COLO668 (cell line): Measurements from ENCODE around the gene KCNJ6.

Source experiments
- DNase-seq: peaks from one replicate; lab custom pipeline; 2025; ENCODE audit not compliant: unreplicated experiment; lab: John Stamatoyannopoulos, UW

Gene KCNJ6

DNA sequence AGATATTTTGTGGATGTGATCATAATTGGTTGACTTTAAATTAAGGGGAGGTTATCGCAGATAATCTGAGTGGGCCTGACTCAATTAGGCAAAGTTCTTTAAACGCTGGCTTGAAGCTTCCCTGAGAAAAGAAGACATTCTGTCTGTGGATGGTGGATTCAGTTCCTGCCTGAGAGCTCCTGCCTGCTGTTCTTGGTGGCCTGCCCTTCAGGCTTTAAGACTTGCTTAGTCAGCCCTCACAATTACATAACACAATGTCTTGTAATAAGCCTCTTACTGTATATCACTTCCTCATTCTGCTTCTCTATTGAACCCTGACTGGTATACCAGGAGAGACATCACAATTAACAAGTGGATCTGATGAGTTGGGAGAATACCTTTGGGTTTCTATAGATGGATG, 50.2 kb downstream of the KCNJ6 start:
- no peak for DNase-seq

DNA sequence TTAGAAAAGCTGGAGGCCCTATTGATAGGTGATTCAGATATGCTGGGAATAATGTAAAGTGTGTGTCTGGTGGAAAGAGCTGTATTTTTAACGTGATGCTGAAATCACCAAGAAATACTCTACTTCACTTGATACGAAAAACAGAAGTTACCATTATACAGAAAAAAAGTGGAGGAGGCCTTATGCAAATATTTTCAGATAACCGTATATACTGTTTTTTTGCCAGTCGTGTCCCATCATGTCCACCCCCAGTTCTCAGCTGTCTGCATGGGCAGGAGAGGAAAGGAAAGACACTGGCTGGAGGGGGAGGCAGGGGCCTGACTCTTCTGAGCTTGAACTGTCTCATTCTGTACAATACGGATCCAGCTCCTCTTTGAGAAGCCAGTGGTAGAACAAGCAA, 51.1 kb downstream of the KCNJ6 start:
- no peak for DNase-seq

DNA sequence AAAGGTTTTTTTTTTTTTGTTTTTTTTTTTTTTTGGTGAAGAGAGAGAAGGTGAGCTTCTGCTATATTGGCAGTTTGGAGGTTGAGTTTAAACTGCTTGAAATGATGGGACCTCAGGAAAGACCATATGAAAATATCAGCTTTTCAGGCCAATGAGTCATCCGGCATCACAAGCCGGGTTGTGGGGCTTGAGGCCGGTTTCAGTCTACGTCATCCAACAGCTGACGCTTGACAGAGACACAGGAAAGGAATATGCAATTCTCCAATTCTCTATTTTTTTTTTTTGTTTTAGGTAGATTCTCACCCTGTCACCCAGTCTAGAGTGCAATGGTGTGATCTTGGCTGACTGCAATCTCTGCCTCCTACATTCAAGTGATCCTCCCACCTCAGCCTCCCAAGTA, 52.4 kb downstream of the KCNJ6 start:
- DNase-seq: no peak

GRCh38 chr21:37862536-37862935, 53.7 kb downstream of the KCNJ6 start:
- DNase-seq: peak; percentile 24

DNA sequence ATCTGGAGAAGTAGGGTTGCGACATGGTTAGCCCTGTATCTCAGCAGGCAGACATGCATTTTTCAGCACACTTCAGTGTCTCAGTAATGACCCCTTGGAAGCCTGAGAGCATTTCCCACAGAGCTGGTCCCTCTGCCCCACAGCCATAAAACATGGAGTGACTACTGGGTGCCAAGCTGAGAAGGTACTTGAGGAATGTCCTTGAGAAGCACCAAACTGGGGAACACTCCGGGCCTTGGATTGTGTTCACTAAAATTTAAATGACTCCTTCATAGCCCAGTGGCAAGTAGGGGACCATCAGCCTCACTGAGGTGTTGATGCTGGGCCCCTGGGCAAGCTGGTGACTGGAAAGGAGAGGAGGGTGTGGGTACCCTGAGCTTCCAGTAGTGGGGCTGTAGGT, 54.7 kb downstream of the KCNJ6 start:
- DNase-seq: no peak

DNA sequence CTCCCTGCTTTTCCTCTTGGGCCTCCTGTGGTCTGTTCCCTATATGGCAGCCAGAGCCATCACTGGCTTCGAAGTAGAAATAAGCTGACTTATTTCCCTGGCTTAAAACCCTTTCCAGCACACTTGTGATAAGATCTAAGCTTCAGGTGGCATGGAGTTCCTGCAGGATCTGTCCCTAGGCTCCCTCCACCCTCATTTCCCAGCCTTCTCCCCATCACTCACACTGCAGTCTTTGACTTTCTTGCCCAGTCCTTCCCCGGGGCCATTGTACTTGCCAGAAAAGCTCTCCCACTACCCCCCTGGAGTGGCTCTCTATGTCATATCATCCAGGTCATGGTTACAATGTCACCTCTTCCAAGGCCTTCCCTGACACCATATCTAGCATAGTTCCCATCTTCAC, 55.8 kb downstream of the KCNJ6 start:
- no peak for DNase-seq

DNA sequence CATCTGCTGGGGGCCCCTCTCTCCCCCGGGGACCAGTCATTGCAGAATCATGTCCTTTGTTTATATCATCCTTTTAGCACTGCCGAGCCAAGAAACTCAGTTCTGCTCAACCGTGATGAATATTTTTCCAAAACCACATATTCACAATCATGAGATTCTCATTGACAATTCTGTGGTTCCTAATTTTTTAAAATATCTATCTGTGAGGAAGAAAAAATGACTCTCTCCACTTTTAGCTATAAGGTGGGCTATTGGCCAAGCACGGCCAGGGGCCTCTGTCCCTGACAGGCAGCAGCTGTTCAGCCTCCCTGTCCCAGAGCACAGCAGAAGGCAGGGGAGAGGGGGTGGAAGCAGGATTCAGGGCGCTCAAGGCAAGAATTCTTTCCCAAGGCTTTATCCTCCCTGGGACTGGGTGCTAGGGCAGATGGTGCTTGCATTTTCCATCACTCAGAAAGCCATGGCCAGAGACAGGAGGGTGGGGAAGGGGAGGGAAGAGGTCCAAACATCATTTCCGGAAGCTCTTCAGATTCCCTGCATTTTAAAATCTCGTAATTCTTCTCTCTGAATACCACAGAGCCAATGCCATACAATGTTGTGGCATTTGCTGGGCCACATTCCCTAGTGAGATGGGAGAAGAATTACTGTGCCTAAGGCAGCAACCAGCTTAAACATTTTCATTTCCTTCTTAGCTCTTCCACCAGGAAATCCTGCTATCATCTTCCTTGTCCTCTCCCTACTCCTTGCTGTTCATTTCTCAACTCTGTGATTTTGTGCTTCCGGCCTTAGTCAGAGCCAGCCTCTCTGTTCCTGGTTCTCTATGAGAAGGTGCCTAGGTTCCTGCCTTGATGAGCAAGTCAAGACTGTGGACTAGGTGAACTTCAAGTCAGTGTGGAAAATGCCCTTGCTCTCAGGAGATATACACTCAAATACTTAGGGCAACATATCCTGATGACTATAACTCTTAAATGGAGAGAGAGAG, 60.3 kb downstream of the KCNJ6 start:
- DNase-seq: no peak

DNA sequence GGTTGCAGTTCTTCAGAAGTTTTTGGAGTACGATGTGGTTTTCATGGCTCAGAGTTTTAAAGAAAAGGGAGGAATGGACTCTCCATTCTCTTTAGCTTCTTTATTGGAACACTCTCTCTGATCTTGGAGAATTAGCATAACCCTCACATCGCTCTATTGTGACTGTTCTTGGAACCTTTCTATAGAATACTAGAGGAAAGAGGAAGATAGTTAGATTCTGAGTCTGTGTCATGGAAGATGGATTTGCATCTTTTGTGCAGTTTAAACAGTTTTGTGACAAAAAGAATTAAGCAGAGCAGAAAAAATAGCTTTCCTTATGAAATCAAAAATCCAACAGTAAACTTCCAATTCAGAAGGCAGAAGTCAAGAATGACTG, 61.0 kb downstream of the KCNJ6 start:
- no peak for DNase-seq

DNA sequence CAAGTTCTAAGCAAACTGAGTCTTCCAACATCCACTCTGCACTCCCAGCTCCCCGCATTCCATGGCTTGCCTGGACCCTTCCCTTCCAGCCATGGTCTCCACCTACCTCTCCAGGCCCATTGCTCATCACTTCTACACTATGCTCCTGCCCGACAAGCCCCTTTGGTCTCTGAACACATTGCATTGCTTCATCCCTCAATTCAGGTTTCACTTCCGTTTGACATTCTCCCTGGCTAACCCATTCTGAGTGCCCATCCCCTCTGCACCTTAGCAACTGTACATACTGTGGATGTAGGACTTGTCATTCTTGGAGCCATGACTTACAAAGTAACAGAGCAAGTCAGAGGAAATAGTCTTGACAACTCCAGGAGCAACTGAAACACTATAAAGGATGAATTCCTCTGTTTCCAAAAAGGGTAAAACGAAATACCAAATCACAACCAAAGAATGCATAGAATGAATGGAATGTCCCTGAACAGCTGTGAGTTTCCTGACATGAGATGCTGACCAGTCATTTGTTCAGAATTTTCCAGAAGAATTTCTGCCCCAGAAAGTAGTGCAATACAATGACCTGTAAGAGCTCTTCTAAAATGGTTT, 66.7 kb downstream of the KCNJ6 start:
- no peak for DNase-seq

- DNase-seq: no peak
These were observed 67.4 kb downstream of the KCNJ6 start for GRCh38 chr21:37848721-37849490.

DNA sequence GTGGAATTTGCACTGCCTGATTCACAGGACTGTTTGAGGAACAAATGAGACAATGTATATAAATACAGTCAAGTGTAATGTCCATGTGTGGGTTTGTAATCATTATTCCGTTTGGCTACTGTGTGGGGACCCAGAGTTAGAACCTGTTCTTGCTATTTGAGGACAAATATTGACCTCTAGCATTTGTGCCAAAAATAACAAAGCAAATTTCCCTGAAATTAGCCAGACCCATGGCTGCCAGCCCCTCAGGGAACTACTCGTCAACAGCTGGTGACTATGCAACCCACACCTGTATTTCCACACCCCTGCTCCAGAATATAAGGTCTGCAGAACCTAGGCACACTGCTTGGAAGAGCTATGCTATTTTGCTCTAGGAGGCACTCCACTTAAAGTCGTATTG, 70.7 kb downstream of the KCNJ6 start:
- peak; percentile 47 for DNase-seq

GRCh38 chr21:37843191-37843590, 73.1 kb downstream of the KCNJ6 start:
- DNase-seq: no peak

DNA sequence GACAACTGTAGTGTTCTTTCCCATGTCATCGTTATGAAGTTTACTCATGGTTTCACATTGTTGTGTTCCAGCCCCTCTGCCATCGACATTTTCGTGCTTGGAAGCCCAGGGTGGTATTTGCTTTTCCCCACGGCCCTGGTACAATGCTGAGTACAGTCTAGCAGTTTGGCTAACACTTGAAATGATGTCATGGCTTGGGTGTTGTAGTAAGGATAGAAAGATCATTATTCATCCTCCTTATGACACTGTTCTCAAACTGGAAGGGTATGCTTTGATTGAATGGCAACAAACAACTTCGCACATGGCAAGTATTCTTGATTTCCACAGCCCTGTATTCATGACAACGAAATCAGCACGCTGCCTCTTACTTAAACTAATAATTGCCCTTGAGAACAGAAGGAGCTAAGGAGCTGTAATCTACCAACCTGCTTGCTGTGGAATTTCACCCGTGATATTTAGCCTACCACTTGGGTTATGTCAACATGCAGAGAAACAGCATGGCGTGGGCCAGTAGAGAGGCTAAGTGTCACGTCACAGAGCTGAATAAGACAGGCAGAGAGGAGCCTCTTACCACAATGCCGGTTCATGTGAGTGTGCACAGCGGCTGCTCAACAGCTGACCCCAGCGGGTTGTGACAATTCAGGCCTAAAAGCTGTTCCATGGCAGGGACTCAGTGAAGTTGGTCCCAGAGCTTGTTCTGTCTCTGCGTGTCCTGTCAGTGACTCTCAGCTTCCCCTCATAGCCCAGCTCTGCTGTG, 73.9 kb downstream of the KCNJ6 start:
- DNase-seq: no peak

- DNase-seq: no peak
These were observed 78.9 kb downstream of the KCNJ6 start for GRCh38 chr21:37837381-37837780.

DNA sequence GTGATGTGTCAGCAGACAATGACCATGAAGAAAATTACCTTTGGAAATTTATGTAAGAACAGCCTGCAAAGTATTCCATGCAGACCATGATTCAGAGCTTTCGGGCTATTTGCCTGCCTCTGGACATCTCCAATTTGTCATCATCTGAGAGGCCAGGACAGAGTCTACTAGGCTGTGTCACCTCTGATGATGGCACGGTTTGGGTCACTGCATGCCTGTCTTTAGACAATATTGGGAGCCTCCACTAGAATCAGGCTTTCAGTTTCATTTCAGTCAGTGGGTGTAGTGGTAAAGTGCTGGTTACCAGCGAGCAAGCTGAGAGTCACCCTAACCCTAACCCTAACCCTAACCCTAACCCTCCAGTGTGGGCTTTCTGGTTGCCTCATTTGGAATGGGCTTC, 80.8 kb downstream of the KCNJ6 start:
- no peak for DNase-seq

DNA sequence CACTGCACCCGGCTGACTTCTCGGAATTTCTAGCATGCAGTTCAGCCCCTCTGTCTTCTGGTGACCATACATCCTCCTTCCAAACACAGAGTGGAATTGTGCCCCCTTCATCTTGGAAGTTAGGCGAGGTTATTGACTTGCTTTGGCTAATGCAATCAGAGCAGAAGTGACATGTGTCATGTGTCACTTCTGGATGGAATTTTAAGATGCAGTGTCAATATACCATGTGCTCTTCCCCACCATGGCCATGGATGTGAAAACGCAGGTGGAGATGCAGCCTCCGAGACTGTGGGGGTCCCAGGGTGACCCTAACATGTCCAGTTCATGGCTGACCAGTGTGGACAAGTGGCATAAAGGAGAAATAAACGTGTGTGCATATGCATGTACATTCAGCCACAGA, 83.0 kb downstream of the KCNJ6 start:
- DNase-seq: no peak

- DNase-seq: peak; percentile 91
These were observed 86.8 kb downstream of the KCNJ6 start for GRCh38 chr21:37829447-37829846.

GRCh38 chr21:37828991-37829390, 87.3 kb downstream of the KCNJ6 start:
- DNase-seq: peak; percentile 93

DNA sequence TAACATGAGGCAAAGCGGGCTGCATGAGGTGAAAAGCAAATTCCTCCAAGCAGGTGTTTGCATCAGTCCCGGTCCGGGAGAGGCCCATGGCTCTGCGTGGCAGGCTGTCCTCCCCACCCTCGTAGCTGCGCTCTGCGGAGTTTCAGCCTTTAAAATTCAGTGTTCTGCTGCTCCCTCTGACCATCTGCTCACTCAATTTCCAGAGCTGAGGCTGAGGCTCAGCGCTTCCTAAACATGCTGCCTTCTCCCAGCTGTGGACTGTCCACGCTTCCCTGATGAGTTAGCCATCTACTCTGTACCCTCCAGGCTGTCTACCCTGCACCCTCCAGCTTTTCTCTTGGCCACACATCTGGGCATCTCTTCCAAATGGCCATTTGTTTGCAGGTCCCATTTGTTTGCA, 87.7 kb downstream of the KCNJ6 start:
- DNase-seq: peak; percentile 66

DNA sequence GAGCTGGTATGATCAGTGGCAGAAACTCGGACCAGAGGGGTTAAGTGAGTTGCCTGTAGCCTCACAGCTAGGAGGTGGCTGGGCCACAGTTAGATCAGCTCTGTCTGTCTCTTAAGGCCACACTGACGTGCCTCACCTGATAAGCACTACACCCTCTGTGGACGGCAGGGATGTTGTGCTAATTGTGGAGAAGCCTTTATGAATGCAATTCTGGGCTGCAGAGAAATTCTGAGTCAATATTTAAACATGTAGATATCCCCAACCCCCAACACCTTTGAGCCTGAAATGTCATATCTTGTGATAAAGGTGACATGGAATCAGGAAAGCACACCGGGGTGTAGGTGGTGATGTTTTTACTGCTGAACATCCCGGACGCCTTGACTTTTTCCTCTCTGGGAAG, 88.3 kb downstream of the KCNJ6 start:
- peak; percentile 71 for DNase-seq
